ENCODE measurements around the gene STK24. TPM values are rescaled to one million over a fixed set of nuclear protein-coding genes. Genes with fewer than 3 reads are reported as not detected.

The STK24 gene
- total RNA-seq, 2 experiments from 2014 or later: 129 TPM

GRCh38 chr13:98507282-98507797 is 69.6 kb downstream of the STK24 start:
- Mint-ChIP-seq H3K4me1 (peaks cover 89% of the 10 kb centered on the region), H3K9me3 (peaks cover 6% of the 10 kb centered on the region), H3K4me3 (no peak overlapping the region), H3K27ac (peak overlapping the region; percentile 16), H3K27me3 (no peaks in the 10 kb centered on the region), H3K36me3 (peaks cover 67% of the 10 kb centered on the region)
- DNase-seq: no peak

GRCh38 chr13:98506728-98507230 is 70.1 kb downstream of the STK24 start:
- peaks cover 65% of the 10 kb centered on the region for H3K36me3 Mint-ChIP-seq

GRCh38 chr13:98506322-98506721 is 70.6 kb downstream of the STK24 start:
- peaks cover 88% of the 10 kb centered on the region for H3K4me1 Mint-ChIP-seq
- H3K27me3 Mint-ChIP-seq: no peaks in the 10 kb centered on the region
- H3K9me3 Mint-ChIP-seq: peaks cover 3% of the 10 kb centered on the region
- H3K36me3 Mint-ChIP-seq: peaks cover 60% of the 10 kb centered on the region
- no peak overlapping the region for H3K4me3 Mint-ChIP-seq
- H3K27ac Mint-ChIP-seq: peak overlapping the region; percentile 19
- no peak for DNase-seq

More at GRCh38 chr13:98506728-98507230, 70.1 kb downstream of the STK24 start:
- no peaks in the 10 kb centered on the region for H3K27me3 Mint-ChIP-seq
- no peak overlapping the region for H3K4me3 Mint-ChIP-seq
- DNase-seq: no peak
- H3K27ac Mint-ChIP-seq: peak overlapping the region; percentile 19
- peaks cover 3% of the 10 kb centered on the region for H3K9me3 Mint-ChIP-seq
- peaks cover 89% of the 10 kb centered on the region for H3K4me1 Mint-ChIP-seq

GRCh38 chr13:98505217-98505616 is 71.7 kb downstream of the STK24 start:
- no peaks in the 10 kb centered on the region for H3K9me3 Mint-ChIP-seq
- peaks cover 82% of the 10 kb centered on the region for H3K4me1 Mint-ChIP-seq
- H3K27ac Mint-ChIP-seq: no peak overlapping the region
- H3K27me3 Mint-ChIP-seq: no peaks in the 10 kb centered on the region
- no peak for DNase-seq
- H3K36me3 Mint-ChIP-seq: peaks cover 49% of the 10 kb centered on the region
- H3K4me3 Mint-ChIP-seq: no peak overlapping the region

GRCh38 chr13:98504371-98504963 is 72.4 kb downstream of the STK24 start:
- Mint-ChIP-seq H3K27ac (peak overlapping the region; percentile 40), H3K9me3 (no peaks in the 10 kb centered on the region), H3K4me3 (no peak overlapping the region), H3K36me3 (peaks cover 47% of the 10 kb centered on the region), H3K4me1 (peaks cover 80% of the 10 kb centered on the region), H3K27me3 (no peaks in the 10 kb centered on the region)
- peak; percentile 50 for DNase-seq

GRCh38 chr13:98504029-98504351 is 72.9 kb downstream of the STK24 start:
- H3K36me3 Mint-ChIP-seq: peaks cover 49% of the 10 kb centered on the region

GRCh38 chr13:98503175-98504028 is 73.5 kb downstream of the STK24 start:
- peaks cover 45% of the 10 kb centered on the region for H3K36me3 Mint-ChIP-seq
- no peak overlapping the region for H3K27ac Mint-ChIP-seq
- no peak for DNase-seq
- no peaks in the 10 kb centered on the region for H3K9me3 Mint-ChIP-seq
- H3K27me3 Mint-ChIP-seq: no peaks in the 10 kb centered on the region
- peaks cover 72% of the 10 kb centered on the region for H3K4me1 Mint-ChIP-seq
- H3K4me3 Mint-ChIP-seq: no peak overlapping the region

More at GRCh38 chr13:98504029-98504351, 72.9 kb downstream of the STK24 start:
- H3K27me3 Mint-ChIP-seq: no peaks in the 10 kb centered on the region
- no peaks in the 10 kb centered on the region for H3K9me3 Mint-ChIP-seq
- peak overlapping the region; percentile 8 for H3K4me3 Mint-ChIP-seq
- DNase-seq: no peak
- H3K27ac Mint-ChIP-seq: no peak overlapping the region
- H3K4me1 Mint-ChIP-seq: peaks cover 77% of the 10 kb centered on the region

- H3K36me3 Mint-ChIP-seq: peaks cover 37% of the 10 kb centered on the region
- no peak overlapping the region for H3K27ac Mint-ChIP-seq
- H3K9me3 Mint-ChIP-seq: no peaks in the 10 kb centered on the region
- no peak for DNase-seq
- peaks cover 68% of the 10 kb centered on the region for H3K4me1 Mint-ChIP-seq
- no peak overlapping the region for H3K4me3 Mint-ChIP-seq
- no peaks in the 10 kb centered on the region for H3K27me3 Mint-ChIP-seq
Measured at GRCh38 chr13:98500963-98501421, 75.9 kb downstream of the STK24 start.

GRCh38 chr13:98496966-98497365 is 79.9 kb downstream of the STK24 start:
- peaks cover 11% of the 10 kb centered on the region for H3K36me3 Mint-ChIP-seq
- no peak overlapping the region for H3K4me3 Mint-ChIP-seq
- peaks cover 52% of the 10 kb centered on the region for H3K4me1 Mint-ChIP-seq
- no peak overlapping the region for H3K27ac Mint-ChIP-seq
- H3K9me3 Mint-ChIP-seq: no peaks in the 10 kb centered on the region
- H3K27me3 Mint-ChIP-seq: no peaks in the 10 kb centered on the region
- DNase-seq: no peak

GRCh38 chr13:98496479-98496791 is 80.5 kb downstream of the STK24 start:
- peaks cover 51% of the 10 kb centered on the region for H3K4me1 Mint-ChIP-seq
- no peaks in the 10 kb centered on the region for H3K27me3 Mint-ChIP-seq
- H3K9me3 Mint-ChIP-seq: no peaks in the 10 kb centered on the region
- DNase-seq: no peak
- no peak overlapping the region for H3K27ac Mint-ChIP-seq
- peaks cover 10% of the 10 kb centered on the region for H3K36me3 Mint-ChIP-seq
- no peak overlapping the region for H3K4me3 Mint-ChIP-seq

GRCh38 chr13:98495627-98496478 is 81.1 kb downstream of the STK24 start:
- DNase-seq: no peak
- H3K27ac Mint-ChIP-seq: no peak overlapping the region
- peaks cover 10% of the 10 kb centered on the region for H3K36me3 Mint-ChIP-seq

GRCh38 chr13:98494769-98495168 is 82.1 kb downstream of the STK24 start:
- H3K4me3 Mint-ChIP-seq: no peak overlapping the region
- H3K36me3 Mint-ChIP-seq: peaks cover 9% of the 10 kb centered on the region
- no peaks in the 10 kb centered on the region for H3K9me3 Mint-ChIP-seq
- DNase-seq: no peak
- peaks cover 55% of the 10 kb centered on the region for H3K4me1 Mint-ChIP-seq
- peak overlapping the region; percentile 7 for H3K27ac Mint-ChIP-seq
- H3K27me3 Mint-ChIP-seq: no peaks in the 10 kb centered on the region

More at GRCh38 chr13:98495627-98496478, 81.1 kb downstream of the STK24 start:
- H3K4me1 Mint-ChIP-seq: peaks cover 55% of the 10 kb centered on the region
- H3K4me3 Mint-ChIP-seq: no peak overlapping the region
- H3K9me3 Mint-ChIP-seq: no peaks in the 10 kb centered on the region
- H3K27me3 Mint-ChIP-seq: no peaks in the 10 kb centered on the region

- no peak overlapping the region for H3K27ac Mint-ChIP-seq
- no peak overlapping the region for H3K4me3 Mint-ChIP-seq
- no peaks in the 10 kb centered on the region for H3K9me3 Mint-ChIP-seq
- H3K36me3 Mint-ChIP-seq: peaks cover 4% of the 10 kb centered on the region
- H3K4me1 Mint-ChIP-seq: peaks cover 61% of the 10 kb centered on the region
- DNase-seq: no peak
- no peaks in the 10 kb centered on the region for H3K27me3 Mint-ChIP-seq
Measured at GRCh38 chr13:98493042-98493712, 83.7 kb downstream of the STK24 start.

- Mint-ChIP-seq H3K4me3 (no peak overlapping the region), H3K27me3 (no peaks in the 10 kb centered on the region), H3K36me3 (peaks cover 7% of the 10 kb centered on the region), H3K9me3 (no peaks in the 10 kb centered on the region), H3K4me1 (peaks cover 65% of the 10 kb centered on the region), H3K27ac (no peak overlapping the region)
- no peak for DNase-seq
Measured at GRCh38 chr13:98492335-98493041, 84.4 kb downstream of the STK24 start.
